Fibroblast of skin of back (primary cell): ENCODE data around the gene ZNF436.
"Not testable (repeated sequence)": the region's sequence is repeated elsewhere in the genome, so short reads cannot be mapped to it uniquely, and the experiment has no call there.

Experiments
- DNase-seq: peaks from one replicate; pipeline ENCODE4 v3.0.0-alpha.2; 2013

ZNF436 gene

GRCh38 chr1:23366598-23366997, 3.0 kb downstream of the ZNF436 start:
- DNase-seq = no peak

GRCh38 chr1:23366146-23366545, 3.5 kb downstream of the ZNF436 start:
- no peak for DNase-seq

DNA sequence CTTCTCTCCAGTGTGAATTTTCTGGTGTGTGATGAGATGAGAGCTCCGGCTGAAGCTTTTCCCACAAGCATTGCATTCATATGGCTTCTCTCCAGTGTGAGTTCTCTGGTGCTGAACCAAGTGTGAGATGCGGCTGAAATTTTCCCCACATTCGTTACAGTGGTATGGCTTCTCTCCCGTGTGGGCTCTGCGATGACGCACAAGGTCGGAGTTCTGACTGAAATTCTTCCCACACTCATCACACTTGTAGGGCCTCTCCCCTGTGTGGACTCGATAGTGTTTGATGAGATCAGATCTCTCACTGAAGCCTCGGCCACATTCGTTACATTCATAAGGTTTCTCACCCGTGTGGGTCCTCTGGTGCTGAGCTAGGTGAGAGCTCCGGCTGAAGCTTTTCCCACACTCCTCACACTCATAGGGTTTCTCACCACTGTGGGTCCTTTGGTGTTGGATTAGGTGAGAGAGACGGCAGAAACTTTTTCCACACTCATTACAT, 7.4 kb downstream of the ZNF436 start:
- no peak for DNase-seq

GRCh38 chr1:23358310-23358875, 11.2 kb downstream of the ZNF436 start:
- no peak for DNase-seq

DNA sequence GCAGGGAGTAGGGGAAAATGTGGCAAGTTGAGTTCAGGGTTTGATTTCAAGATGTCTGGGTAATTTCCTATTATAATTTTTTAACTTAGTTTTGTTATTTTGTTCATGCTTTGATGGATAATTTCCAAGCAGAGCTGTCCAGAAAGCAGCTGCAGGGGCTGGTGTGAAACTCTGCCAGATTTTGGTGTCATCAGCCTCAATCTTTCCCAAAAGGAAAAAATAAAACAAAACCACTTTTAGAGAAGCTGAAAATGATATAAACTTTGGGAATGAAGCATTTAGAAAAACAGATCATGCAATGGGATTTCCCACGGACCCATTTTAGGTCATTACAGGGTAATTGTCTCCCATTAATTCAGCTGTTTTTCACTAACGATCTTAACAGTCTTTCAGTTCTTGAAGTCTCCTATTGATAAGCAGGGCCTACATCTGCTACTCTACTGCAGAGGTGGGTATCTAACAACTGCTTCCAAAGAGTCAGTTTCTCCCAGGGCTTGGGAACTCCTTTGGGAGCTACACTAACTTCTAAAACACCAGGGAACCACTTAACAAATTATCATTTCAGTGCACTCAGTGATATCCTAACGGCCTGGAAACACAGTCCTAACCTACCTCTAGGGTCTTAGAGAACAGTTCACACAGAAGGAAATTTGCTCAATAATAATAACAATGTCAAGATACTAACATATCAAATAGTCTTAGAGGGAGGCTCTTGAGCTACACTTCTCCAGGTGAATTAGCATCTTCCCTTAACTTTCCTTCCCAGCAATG, 12.3 kb downstream of the ZNF436 start:
- DNase-seq = no peak

- no peak for DNase-seq
Observed at GRCh38 chr1:23356471-23357137, 13.0 kb downstream of the ZNF436 start.

GRCh38 chr1:23354245-23354644, 15.4 kb downstream of the ZNF436 start:
- no peak for DNase-seq

DNA sequence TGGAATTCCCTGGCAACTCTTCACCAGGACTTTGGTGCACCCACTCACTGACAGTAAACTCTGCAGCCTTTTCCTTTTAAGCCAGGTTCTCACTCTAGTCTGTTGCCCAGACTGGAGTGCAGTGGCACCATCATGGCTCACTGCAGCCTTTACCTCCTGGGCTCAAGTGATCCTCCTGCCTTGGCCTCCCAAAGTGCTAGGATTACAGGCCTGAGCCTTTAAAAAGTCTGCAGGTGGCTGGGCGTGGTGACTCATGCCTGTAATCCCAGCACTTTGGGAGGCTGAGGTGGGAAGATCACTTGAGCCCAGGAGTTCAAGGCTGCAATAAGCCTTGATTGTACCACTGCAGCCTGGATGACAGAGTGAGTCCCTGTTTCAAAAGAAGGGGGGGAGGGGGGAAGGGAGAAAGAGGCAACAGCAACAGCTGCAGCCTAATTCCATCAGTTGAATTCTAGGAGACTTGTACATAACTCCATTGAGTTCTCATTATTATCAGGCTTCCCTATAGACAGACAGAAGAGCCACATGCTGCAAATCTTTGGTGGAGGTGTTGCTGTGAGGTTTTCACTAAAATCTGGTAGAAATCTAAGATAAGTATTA, 17.4 kb downstream of the ZNF436 start:
- DNase-seq = no peak

DNA sequence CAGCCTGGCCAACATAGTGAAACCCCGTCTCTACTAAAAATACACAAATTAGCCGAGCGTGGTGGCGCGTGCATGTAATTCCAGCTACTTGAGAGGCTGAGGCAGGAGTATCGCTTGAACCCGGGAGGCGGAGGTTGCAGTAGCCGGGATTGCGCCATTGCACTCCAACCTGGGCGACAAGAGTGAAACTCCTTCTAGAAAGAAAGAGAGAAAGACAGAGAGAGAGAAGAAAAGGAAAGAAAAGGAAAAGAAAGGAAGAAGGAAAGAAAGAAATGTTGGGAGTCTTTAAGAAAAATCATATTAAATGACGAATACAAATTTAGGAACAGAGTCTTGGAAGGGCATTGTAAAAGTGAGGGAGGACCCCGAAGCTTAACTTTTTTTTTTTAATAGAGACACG, 23.7 kb downstream of the ZNF436 start:
- no peak for DNase-seq

DNA sequence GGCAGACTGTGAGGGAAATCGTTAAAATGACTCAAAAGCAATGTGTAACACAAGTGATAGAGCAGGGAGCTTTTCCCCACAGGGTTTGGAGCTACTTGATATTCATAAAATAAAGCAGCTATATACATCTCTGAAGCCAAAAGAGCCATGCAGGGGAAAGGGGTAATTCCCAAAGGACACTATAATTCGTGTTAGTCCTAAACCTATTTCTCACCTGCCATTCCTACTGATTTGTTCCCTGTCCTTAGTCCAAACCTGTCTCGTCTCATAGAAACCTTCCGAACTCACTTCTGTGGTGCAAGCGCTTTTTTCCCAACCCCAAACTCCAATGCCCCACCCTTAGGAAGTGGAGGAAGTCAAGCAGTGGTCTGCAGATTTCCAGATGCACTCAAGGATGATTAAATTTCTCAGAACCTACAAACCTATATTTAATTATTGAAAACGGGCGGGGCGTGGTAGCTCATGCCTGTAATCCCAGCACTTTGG, 24.6 kb downstream of the ZNF436 start:
- DNase-seq = peak; percentile 25

- DNase-seq = peak; percentile 100
Observed at GRCh38 chr1:23344111-23344986, 25.3 kb downstream of the ZNF436 start, which contains the start of gene HNRNPR. HNRNPR (minus strand) TSS chr1:23344284; CDS start chr1:23341008, 3,276 bp downstream.

GRCh38 chr1:23343221-23344110, 26.2 kb downstream of the ZNF436 start:
- DNase-seq = peak; percentile 89

DNA sequence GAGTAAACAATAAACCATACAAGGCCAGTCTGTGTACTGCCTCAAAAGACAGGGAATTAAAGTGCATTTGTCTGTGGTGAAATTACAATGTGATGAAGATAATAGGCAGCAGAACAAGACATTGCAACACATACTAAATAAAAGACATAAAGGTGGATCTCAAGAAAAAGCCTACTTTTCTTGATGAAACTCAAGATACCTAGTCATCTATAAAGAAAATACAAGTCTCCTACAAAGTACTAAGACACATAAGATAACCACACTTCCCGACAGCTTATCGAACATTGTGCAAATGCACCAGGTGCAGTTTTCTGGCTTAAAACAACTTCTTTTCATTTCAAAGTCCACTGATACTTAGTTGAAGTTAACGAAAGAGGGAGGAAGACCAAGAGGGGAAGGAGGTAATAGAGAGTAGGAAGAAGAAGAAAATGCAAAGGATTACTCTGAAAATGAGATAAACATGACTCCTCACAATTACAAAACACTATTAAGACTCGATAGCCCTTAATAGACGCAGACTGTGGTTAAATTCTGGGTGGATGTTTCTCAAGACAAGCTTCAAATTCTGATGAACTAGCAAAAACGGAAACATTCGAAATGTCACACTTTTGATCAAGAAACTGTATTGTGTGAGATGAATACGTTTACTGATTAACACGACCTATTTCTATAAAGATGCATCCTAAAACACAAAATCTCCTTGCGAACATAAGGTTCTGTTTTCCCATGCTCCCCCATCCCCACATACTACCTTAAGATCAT, 27.5 kb downstream of the ZNF436 start:
- no peak for DNase-seq

GRCh38 chr1:23339632-23340031, 30.0 kb downstream of the ZNF436 start:
- DNase-seq = no peak

- DNase-seq = no peak
Observed at GRCh38 chr1:23337869-23338268, 31.8 kb downstream of the ZNF436 start.

DNA sequence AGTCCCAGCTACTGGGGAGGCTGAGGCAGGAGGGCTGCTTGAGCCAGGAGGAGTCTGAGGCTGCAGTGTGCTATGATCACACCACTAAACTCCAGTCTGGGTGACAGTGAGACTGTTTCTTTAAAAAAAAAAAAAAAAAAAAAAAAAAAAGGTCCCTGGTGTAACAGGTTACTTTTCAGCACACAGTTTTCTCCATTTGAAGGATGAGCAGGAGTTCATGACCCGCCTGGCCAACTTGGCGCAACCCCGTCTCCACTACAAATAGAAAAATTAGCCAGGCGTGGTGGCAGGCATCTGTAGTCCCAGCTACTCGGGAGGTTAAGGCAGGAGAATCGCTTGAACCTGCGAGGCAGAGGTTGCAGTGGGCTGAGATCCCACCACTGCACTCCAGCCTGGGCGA, 37.9 kb downstream of the ZNF436 start:
- no peak for DNase-seq

- no peak for DNase-seq
Observed at GRCh38 chr1:23330846-23331245, 38.8 kb downstream of the ZNF436 start.

DNA sequence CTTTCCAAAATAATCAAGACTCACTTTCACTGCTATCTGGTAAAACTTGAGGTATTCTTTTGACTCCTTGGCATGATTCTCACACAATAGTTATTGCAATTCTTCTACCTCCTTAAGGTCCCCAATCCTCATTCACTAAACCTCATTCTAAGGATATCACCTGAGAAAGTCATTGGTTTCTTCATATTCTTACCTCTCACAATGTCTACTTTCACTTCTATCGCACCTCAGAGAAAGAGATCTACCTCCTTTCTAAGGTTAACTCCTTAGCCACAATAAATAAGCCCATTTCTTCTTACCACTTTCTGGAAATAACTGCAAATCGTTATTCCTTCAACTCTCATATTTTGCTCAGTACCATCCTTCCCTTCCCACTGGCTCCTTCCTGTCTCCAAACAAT, 44.2 kb downstream of the ZNF436 start:
- DNase-seq = no peak

DNA sequence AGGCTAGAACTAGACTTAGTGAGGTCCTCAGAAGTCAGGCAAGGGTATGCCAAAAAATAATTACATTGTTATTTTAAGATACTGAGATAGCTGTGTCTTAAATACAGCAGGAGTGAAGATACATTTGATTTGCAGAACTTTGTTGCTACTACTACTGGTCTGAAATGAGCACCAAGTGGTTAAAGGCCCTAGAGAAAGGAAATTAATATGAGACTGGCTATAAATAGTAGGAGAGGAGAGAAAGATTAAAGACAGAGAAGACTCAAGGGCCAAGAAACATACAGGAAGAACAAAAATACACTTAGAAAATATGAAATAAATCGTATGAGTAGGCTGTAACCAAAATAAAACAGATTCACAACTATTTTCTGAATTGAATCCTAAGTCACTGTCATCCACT, 46.9 kb downstream of the ZNF436 start:
- no peak for DNase-seq

DNA sequence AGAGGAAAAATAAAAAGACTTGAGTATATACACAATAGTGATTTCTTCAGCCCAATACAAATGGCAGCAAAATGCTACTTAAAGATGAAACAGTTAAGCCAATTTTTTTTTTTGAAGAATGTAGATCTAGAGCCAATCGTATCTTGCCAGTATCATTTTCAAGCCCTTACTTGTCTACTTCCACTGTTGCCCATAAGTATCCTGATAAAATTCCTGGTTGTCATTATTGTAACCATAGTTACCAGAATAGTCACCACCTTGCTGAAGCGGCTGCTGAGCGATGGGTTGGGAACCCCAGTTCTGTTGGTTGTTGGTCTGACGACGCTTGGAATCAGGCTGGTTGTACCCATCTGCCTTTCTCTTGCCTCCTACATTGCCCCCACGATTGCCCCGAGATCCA, 59.4 kb downstream of the ZNF436 start:
- DNase-seq = not testable (repeated sequence)
